KMS-11 (cell line): ENCODE results near the gene SLC24A5.

Source experiments
- H2AFZ ChIP-seq: fragments of 200-600 bp; sonication (generic); 2 replicates; pipeline ENCODE4 v1.6.1; 2016; ENCODE audit warnings: antibody characterized with exemption, mixed run types, low read depth
- H3K27ac ChIP-seq: fragments of 200-600 bp; sonication (generic); 2 replicates; pipeline ENCODE4 v1.6.1; 2016; ENCODE audit warnings: mild to moderate bottlenecking, mixed run types
- H3K27me3 ChIP-seq: fragments of 200-600 bp; sonication (generic); 2 replicates; pipeline ENCODE4 v1.6.1; 2017; ENCODE audit warnings: mild to moderate bottlenecking, low read depth, mixed run types, moderate library complexity; ENCODE audit not compliant: insufficient read depth
- H3K36me3 ChIP-seq: fragments of 200-600 bp; sonication (generic); 2 replicates; pipeline ENCODE4 v1.6.1; 2017; ENCODE audit warnings: mild to moderate bottlenecking, mixed run types; ENCODE audit not compliant: insufficient read depth
- H3K4me1 ChIP-seq: fragments of 200-600 bp; sonication (generic); 2 replicates; pipeline ENCODE4 v1.6.1; 2016; ENCODE audit warnings: mild to moderate bottlenecking, low read depth, mixed run types; ENCODE audit not compliant: poor library complexity, severe bottlenecking
- H3K4me2 ChIP-seq: fragments of 200-600 bp; sonication (generic); 2 replicates; pipeline ENCODE4 v1.7.0; 2016; ENCODE audit warnings: mild to moderate bottlenecking, mixed run types
- H3K4me3 ChIP-seq: fragments of 200-600 bp; sonication (generic); IDR thresholded peaks from 2 replicates; pipeline ENCODE4 v1.6.1; 2017; ENCODE audit warnings: low read depth, low read length, mixed read lengths; ENCODE audit not compliant: insufficient read depth
- H3K79me2 ChIP-seq: fragments of 200-600 bp; sonication (generic); 2 replicates; pipeline ENCODE4 v1.6.1; 2016; ENCODE audit warnings: low read depth, mixed run types; ENCODE audit not compliant: insufficient read depth
- H3K9ac ChIP-seq: fragments of 200-600 bp; sonication (generic); 2 replicates; pipeline ENCODE4 v1.6.1; 2016; ENCODE audit warnings: mild to moderate bottlenecking, mixed run types
- H4K20me1 ChIP-seq: fragments of 200-600 bp; sonication (generic); 2 replicates; pipeline ENCODE4 v1.6.1; 2016; ENCODE audit warnings: mild to moderate bottlenecking, mixed run types; ENCODE audit not compliant: insufficient read depth
- TF ChIP-seq, protein P1 (sequence below): fragments of 200-600 bp; sonication (generic); conservative IDR thresholded peaks from 2 replicates; pipeline ENCODE4 v1.6.1; 2017; ENCODE audit warnings: low read depth, mild to moderate bottlenecking, antibody characterized with exemption, low read length, moderate library complexity, mixed read lengths

The SLC24A5 gene

GRCh38 chr15:48120745-48121144 lies at the start of gene SLC24A5:
Gene SLC24A5, plus strand, starts transcription at chr15:48120990. Its CDS starts 55 bp downstream, at chr15:48121045.
- no peaks in the 10 kb centered on the region for H3K4me1 ChIP-seq
- no peak within 1 kb of the TSS for H3K4me3 ChIP-seq
- H3K79me2 ChIP-seq, result no peaks in the 10 kb centered on the region
- no peaks in the 10 kb centered on the region for H3K36me3 ChIP-seq
- no peak within 1 kb of the TSS for H2AFZ ChIP-seq
- TF ChIP-seq, protein P1, sequence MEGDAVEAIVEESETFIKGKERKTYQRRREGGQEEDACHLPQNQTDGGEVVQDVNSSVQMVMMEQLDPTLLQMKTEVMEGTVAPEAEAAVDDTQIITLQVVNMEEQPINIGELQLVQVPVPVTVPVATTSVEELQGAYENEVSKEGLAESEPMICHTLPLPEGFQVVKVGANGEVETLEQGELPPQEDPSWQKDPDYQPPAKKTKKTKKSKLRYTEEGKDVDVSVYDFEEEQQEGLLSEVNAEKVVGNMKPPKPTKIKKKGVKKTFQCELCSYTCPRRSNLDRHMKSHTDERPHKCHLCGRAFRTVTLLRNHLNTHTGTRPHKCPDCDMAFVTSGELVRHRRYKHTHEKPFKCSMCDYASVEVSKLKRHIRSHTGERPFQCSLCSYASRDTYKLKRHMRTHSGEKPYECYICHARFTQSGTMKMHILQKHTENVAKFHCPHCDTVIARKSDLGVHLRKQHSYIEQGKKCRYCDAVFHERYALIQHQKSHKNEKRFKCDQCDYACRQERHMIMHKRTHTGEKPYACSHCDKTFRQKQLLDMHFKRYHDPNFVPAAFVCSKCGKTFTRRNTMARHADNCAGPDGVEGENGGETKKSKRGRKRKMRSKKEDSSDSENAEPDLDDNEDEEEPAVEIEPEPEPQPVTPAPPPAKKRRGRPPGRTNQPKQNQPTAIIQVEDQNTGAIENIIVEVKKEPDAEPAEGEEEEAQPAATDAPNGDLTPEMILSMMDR, result no peak
- H3K27ac ChIP-seq, result no peak within 1 kb of the TSS
- H3K9ac ChIP-seq, result no peak within 1 kb of the TSS
- no peak within 1 kb of the TSS for H3K4me2 ChIP-seq
- H3K27me3 ChIP-seq, result no peaks in the 10 kb centered on the region
- no peaks in the 10 kb centered on the region for H4K20me1 ChIP-seq

DNA sequence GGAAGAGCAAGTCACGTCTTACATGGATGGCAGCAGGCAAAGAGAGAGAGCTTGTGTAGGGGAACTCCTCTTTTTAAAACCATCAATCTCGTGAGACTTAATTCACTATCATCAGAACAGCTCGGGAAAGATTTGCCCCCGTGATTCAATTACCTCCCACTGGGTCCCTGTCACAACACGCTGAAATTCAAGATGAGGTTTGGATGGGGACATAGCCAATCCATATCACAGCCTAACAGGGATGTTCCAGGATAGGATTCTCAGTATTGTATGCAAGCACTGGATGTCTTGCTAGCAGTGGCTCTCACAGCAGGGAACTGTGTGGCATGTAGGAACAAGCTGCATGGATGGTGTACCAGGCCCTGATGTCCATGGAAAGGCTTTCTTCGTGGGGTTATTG lies 47.8 kb upstream of the SLC24A5 start:
- TF ChIP-seq, protein P1, result no peak

GRCh38 chr15:48073881-48074280 lies 46.9 kb upstream of the SLC24A5 start:
- no peaks in the 10 kb centered on the region for H3K27me3 ChIP-seq
- no peak overlapping the region for H3K4me2 ChIP-seq
- no peaks in the 10 kb centered on the region for H4K20me1 ChIP-seq
- no peaks in the 10 kb centered on the region for H3K36me3 ChIP-seq
- H3K79me2 ChIP-seq, result no peaks in the 10 kb centered on the region
- H3K9ac ChIP-seq, result no peak overlapping the region
- H2AFZ ChIP-seq, result no peak overlapping the region
- H3K4me3 ChIP-seq, result no peak overlapping the region
- TF ChIP-seq, protein P1, result no peak
- no peak overlapping the region for H3K27ac ChIP-seq
- H3K4me1 ChIP-seq, result no peaks in the 10 kb centered on the region

More for the DNA sequence above, 47.8 kb upstream of the SLC24A5 start:
- Histone ChIP-seq H3K4me2 (no peak overlapping the region), H3K4me1 (no peaks in the 10 kb centered on the region), H2AFZ (no peak overlapping the region), H3K4me3 (no peak overlapping the region), H3K36me3 (no peaks in the 10 kb centered on the region), H3K27me3 (no peaks in the 10 kb centered on the region), H3K27ac (no peak overlapping the region), H4K20me1 (no peaks in the 10 kb centered on the region), H3K9ac (no peak overlapping the region), H3K79me2 (no peaks in the 10 kb centered on the region)

DNA sequence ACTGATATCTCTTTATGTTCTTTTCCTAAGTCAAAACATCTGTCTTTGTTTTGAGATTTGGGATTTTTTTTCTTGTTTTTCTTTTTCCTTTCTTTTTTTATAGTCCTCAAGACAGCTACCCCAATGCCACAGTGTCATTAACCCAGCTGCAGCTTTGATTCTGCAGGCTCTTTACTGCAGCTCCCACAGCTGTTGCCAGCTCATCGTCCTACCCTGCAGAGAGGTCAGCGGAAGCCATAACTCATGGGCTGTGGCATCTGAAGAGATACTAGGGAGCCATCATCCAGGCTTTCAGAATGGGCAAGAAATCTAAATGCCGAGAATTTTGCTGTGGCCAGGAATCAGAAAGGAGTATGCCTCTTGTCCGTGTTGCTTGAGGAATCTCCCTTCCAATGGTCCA lies 44.3 kb upstream of the SLC24A5 start:
- TF ChIP-seq, protein P1, result no peak
- no peak overlapping the region for H3K27ac ChIP-seq
- no peaks in the 10 kb centered on the region for H3K4me1 ChIP-seq
- no peak overlapping the region for H3K9ac ChIP-seq
- no peaks in the 10 kb centered on the region for H3K27me3 ChIP-seq
- no peaks in the 10 kb centered on the region for H3K79me2 ChIP-seq
- H3K4me2 ChIP-seq, result no peak overlapping the region
- H3K4me3 ChIP-seq, result no peak overlapping the region
- H4K20me1 ChIP-seq, result no peaks in the 10 kb centered on the region
- no peak overlapping the region for H2AFZ ChIP-seq
- H3K36me3 ChIP-seq, result no peaks in the 10 kb centered on the region
